Neuronal stem cell (in vitro differentiated cells): ENCODE results near the gene CTRL.

ENCODE experiments used
- DNase-seq: peaks from one replicate; pipeline ENCODE4 v3.0.0-alpha.2; 2013; ENCODE audit warnings: low spot score
- H2AFZ ChIP-seq: one replicate; pipeline ENCODE4 v1.6.1; 2013; ENCODE audit warnings: mild to moderate bottlenecking, low read length, inconsistent platforms
- H2AK5ac ChIP-seq: 2 replicates; pipeline ENCODE4 v1.6.1; 2013; ENCODE audit warnings: low read depth, mild to moderate bottlenecking, inconsistent platforms, low read length, moderate library complexity, mixed read lengths
- H2BK120ac ChIP-seq: 2 replicates; pipeline ENCODE4 v1.6.1; 2013; ENCODE audit warnings: low read depth, mild to moderate bottlenecking, inconsistent platforms, low read length, moderate library complexity, mixed read lengths
- H2BK12ac ChIP-seq: one replicate; pipeline ENCODE4 v1.6.1; 2013; ENCODE audit warnings: low read length, inconsistent platforms
- H2BK15ac ChIP-seq: 2 replicates; pipeline ENCODE4 v1.6.1; 2013; ENCODE audit warnings: mild to moderate bottlenecking, low read length, inconsistent platforms, mixed read lengths
- H2BK5ac ChIP-seq: one replicate; pipeline ENCODE4 v1.6.1; 2013; ENCODE audit warnings: inconsistent platforms, mild to moderate bottlenecking, low read length, moderate library complexity
- H3K14ac ChIP-seq: one replicate; pipeline ENCODE4 v1.6.1; 2013; ENCODE audit warnings: low read length, inconsistent platforms
- H3K18ac ChIP-seq: 2 replicates; pipeline ENCODE4 v1.6.1; 2013; ENCODE audit warnings: low read length, inconsistent platforms
- H3K23ac ChIP-seq: 2 replicates; pipeline ENCODE4 v1.6.1; 2013; ENCODE audit warnings: low read depth, mild to moderate bottlenecking, mixed read lengths, low read length, inconsistent platforms; ENCODE audit not compliant: poor library complexity
- H3K27ac ChIP-seq: replicated peaks from 3 replicates; pipeline ENCODE4 v1.5.1; 2013; ENCODE audit warnings: low read length, inconsistent platforms
- H3K27me3 ChIP-seq, 3 experiments: 2 replicates each; pipeline ENCODE4 v1.6.1; 2013; ENCODE audit warnings: low read length in 3 of 3, mild to moderate bottlenecking in 2 of 3, inconsistent platforms in 1 of 3, low read depth in 1 of 3, mixed read lengths in 1 of 3, moderate library complexity in 1 of 3; ENCODE audit not compliant: control insufficient read depth in 3 of 3, insufficient read depth in 3 of 3
- H3K36me3 ChIP-seq, 2 donors: replicated peaks in 1 of 2; 2 replicates each; pipeline ENCODE4 v1.6.1; 2013; ENCODE audit warnings: low read length in 2 of 2; ENCODE audit not compliant: control insufficient read depth in 2 of 2, insufficient read depth in 2 of 2
- H3K4ac ChIP-seq: 2 replicates; pipeline ENCODE4 v1.6.1; 2013; ENCODE audit warnings: inconsistent platforms, mild to moderate bottlenecking, low read length, moderate library complexity
- H3K4me1 ChIP-seq, 2 donors: 1 replicate in 1 of 2; 2 replicates in 1 of 2; pipeline ENCODE4 v1.6.1; 2013; ENCODE audit warnings: low read length in 2 of 2, low read depth in 1 of 2; ENCODE audit not compliant: control insufficient read depth in 2 of 2, insufficient read depth in 1 of 2
- H3K4me2 ChIP-seq: one replicate; pipeline ENCODE4 v1.6.1; 2013; ENCODE audit warnings: mild to moderate bottlenecking, low read length, inconsistent platforms; ENCODE audit not compliant: insufficient read depth, poor library complexity, severe bottlenecking
- H3K4me3 ChIP-seq, 2 donors: 2 replicates each; pipeline ENCODE4 v1.5.1; 2013; ENCODE audit warnings: low read length in 2 of 2, mild to moderate bottlenecking in 2 of 2, inconsistent platforms in 1 of 2, moderate library complexity in 1 of 2
- H3K79me1 ChIP-seq: one replicate; pipeline ENCODE4 v1.6.1; 2013; ENCODE audit warnings: low read depth, mild to moderate bottlenecking, inconsistent platforms, low read length, moderate library complexity
- H3K9ac ChIP-seq: one replicate; pipeline ENCODE4 v1.6.1; 2013; ENCODE audit warnings: mild to moderate bottlenecking, low read depth, low read length, inconsistent platforms; ENCODE audit not compliant: poor library complexity
- H3K9me3 ChIP-seq, 2 donors: replicated peaks in 1 of 2; 2 replicates each; pipeline versions ENCODE3 to v1.6.1; 2013; ENCODE audit warnings: low read length in 2 of 2, mild to moderate bottlenecking in 2 of 2, inconsistent platforms in 1 of 2, low read depth in 1 of 2, mixed read lengths in 1 of 2, moderate library complexity in 1 of 2; ENCODE audit not compliant: control insufficient read depth in 2 of 2, insufficient read depth in 1 of 2
- H4K8ac ChIP-seq: one replicate; pipeline ENCODE4 v1.6.1; 2013; ENCODE audit warnings: low read depth, mild to moderate bottlenecking, inconsistent platforms, low read length, moderate library complexity
- H4K91ac ChIP-seq: one replicate; pipeline ENCODE4 v1.6.1; 2013; ENCODE audit warnings: low read length, low read depth, mild to moderate bottlenecking, inconsistent platforms; ENCODE audit not compliant: poor library complexity
- WGBS, 2 donors: extraction: QIAGEN DNeasy Blood & Tissue Kit; methylation state at CpG; one replicate each; pipeline ENCODE4 v1.1.7; 2013; ENCODE audit warnings: missing lambda C conversion rate in 2 of 2, mixed read lengths in 1 of 2; ENCODE audit not compliant: insufficient read length in 2 of 2, insufficient replicate concordance in 1 of 2; ENCODE audit errors: extremely low coverage in 2 of 2; 5-methylcytosine and 5-hydroxymethylcytosine counted together

The CTRL gene

GRCh38 chr16:67902831-67903230, 28.8 kb downstream of the CTRL start:
- no peak overlapping the region for H3K4me2 ChIP-seq
- H3K4me3 ChIP-seq, result no peak overlapping the region
- no peak overlapping the region for H3K18ac ChIP-seq
- H3K9ac ChIP-seq, result no peak overlapping the region
- no peaks in the 10 kb centered on the region for H3K4me1 ChIP-seq
- no peak overlapping the region for H3K4ac ChIP-seq
- H3K23ac ChIP-seq, result no peak overlapping the region
- peaks cover 3 to 19% of the 10 kb centered on the region in 2 donors for H3K36me3 ChIP-seq
- WGBS, 2 donors, result no CpG with 5 or more reads among the region's 4 CpGs
- H3K27me3 ChIP-seq, result no peaks in the 10 kb centered on the region
- H2BK120ac ChIP-seq, result no peak overlapping the region
- H2BK5ac ChIP-seq, result no peak overlapping the region
- H2AK5ac ChIP-seq, result no peak overlapping the region
- no peak overlapping the region for H4K8ac ChIP-seq
- H2AFZ ChIP-seq, result no peak overlapping the region
- H3K14ac ChIP-seq, result no peak overlapping the region
- H3K9me3 ChIP-seq, result no peaks in the 10 kb centered on the region
- H2BK12ac ChIP-seq, result no peak overlapping the region
- no peak overlapping the region for H4K91ac ChIP-seq
- H3K27ac ChIP-seq, result no peak overlapping the region
- no peak overlapping the region for H2BK15ac ChIP-seq
- no peak for DNase-seq
- H3K79me1 ChIP-seq, result peaks cover 2% of the 10 kb centered on the region

GRCh38 chr16:67901734-67902133, 29.9 kb downstream of the CTRL start:
- H3K18ac ChIP-seq, result no peak overlapping the region
- no peaks in the 10 kb centered on the region for H3K9me3 ChIP-seq
- no peak overlapping the region for H2BK12ac ChIP-seq
- no peaks in the 10 kb centered on the region for H3K27me3 ChIP-seq
- no peak overlapping the region for H4K91ac ChIP-seq
- H3K4me2 ChIP-seq, result no peak overlapping the region
- no peaks in the 10 kb centered on the region for H3K4me1 ChIP-seq
- DNase-seq, result no peak
- H4K8ac ChIP-seq, result no peak overlapping the region
- no CpG with 5 or more reads among the region's 5 CpGs for WGBS, 2 donors
- no peak overlapping the region for H2BK15ac ChIP-seq
- H3K79me1 ChIP-seq, result no peaks in the 10 kb centered on the region
- no peak overlapping the region for H3K4ac ChIP-seq
- no peak overlapping the region for H3K27ac ChIP-seq
- H3K4me3 ChIP-seq, result no peak overlapping the region
- peaks cover 3 to 19% of the 10 kb centered on the region in 2 donors for H3K36me3 ChIP-seq
- no peak overlapping the region for H2AK5ac ChIP-seq
- H2AFZ ChIP-seq, result no peak overlapping the region
- no peak overlapping the region for H3K9ac ChIP-seq
- no peak overlapping the region for H3K23ac ChIP-seq
- no peak overlapping the region for H2BK5ac ChIP-seq
- H2BK120ac ChIP-seq, result no peak overlapping the region
- no peak overlapping the region for H3K14ac ChIP-seq

GRCh38 chr16:67897231-67897630, 34.4 kb downstream of the CTRL start:
- Histone ChIP-seq H3K9me3 (no peaks in the 10 kb centered on the region), H3K79me1 (peaks cover 11% of the 10 kb centered on the region), H4K91ac (no peak overlapping the region), H3K27me3 (no peaks in the 10 kb centered on the region), H3K14ac (no peak overlapping the region), H3K27ac (no peak overlapping the region), H2BK15ac (no peak overlapping the region), H3K4ac (no peak overlapping the region), H2AFZ (no peak overlapping the region), H3K23ac (no peak overlapping the region), H3K18ac (no peak overlapping the region), H4K8ac (no peak overlapping the region), H2AK5ac (no peak overlapping the region), H2BK5ac (no peak overlapping the region), H2BK12ac (no peak overlapping the region), H3K4me1 (peaks cover 1 to 11% of the 10 kb centered on the region in 2 donors), H3K4me2 (no peak overlapping the region), H2BK120ac (no peak overlapping the region), H3K36me3 (peaks cover 0 to 8% of the 10 kb centered on the region in 2 donors), H3K9ac (no peak overlapping the region), H3K4me3 (no peak overlapping the region)
- no CpG with 5 or more reads among the region's 3 CpGs for WGBS, 2 donors
- DNase-seq, result no peak

- H3K9me3 ChIP-seq, result no peaks in the 10 kb centered on the region
- H3K9ac ChIP-seq, result peak overlapping the region; percentile 99
- no peak overlapping the region for H2BK120ac ChIP-seq
- H3K4me1 ChIP-seq, result peaks cover 1 to 11% of the 10 kb centered on the region in 2 donors
- WGBS, 2 donors, result no CpG with 5 or more reads among the region's 14 CpGs
- peak overlapping the region; percentile 98 for H3K18ac ChIP-seq
- H4K8ac ChIP-seq, result no peak overlapping the region
- H3K23ac ChIP-seq, result peak overlapping the region; percentile 69
- no peak overlapping the region for H2BK15ac ChIP-seq
- H2AFZ ChIP-seq, result peak overlapping the region; percentile 97
- peak overlapping the region; percentile 85 for H3K14ac ChIP-seq
- DNase-seq, result no peak
- H2BK12ac ChIP-seq, result no peak overlapping the region
- peaks cover 11% of the 10 kb centered on the region for H3K79me1 ChIP-seq
- peak overlapping the region; percentile 97 to 100 for H3K4me3 ChIP-seq
- H3K4ac ChIP-seq, result no peak overlapping the region
- peak overlapping the region; percentile 96 for H3K4me2 ChIP-seq
- no peaks in the 10 kb centered on the region for H3K36me3 ChIP-seq
- H3K27ac ChIP-seq, result no peak overlapping the region
- peak overlapping the region; percentile 94 for H2BK5ac ChIP-seq
- H4K91ac ChIP-seq, result no peak overlapping the region
- no peaks in the 10 kb centered on the region for H3K27me3 ChIP-seq
- H2AK5ac ChIP-seq, result peak overlapping the region; percentile 89
Measured at GRCh38 chr16:67893743-67894399, 37.8 kb downstream of the CTRL start.
